RWPE2 (cell line): Measurements from ENCODE around the gene LYZL1.

Experiments
- ATAC-seq: fragments of 200-7000 bp; cut with Tn5 transposase; 3 replicates; pipeline ENCODE4 v1.9.1; 2021; ENCODE audit warnings: low read depth
- DNase-seq: peaks from one replicate; pipeline ENCODE4 v3.0.0-alpha.2; 2020; ENCODE audit warnings: low spot score
- H3K27ac ChIP-seq: fragments of 450-650 bp; 2 replicates; pipeline ENCODE4 v1.5.1; 2017; ENCODE audit warnings: mild to moderate bottlenecking; ENCODE audit not compliant: poor library complexity, severe bottlenecking
- H3K27me3 ChIP-seq: fragments of 250-450 bp; sonication (Bioruptor Pico); 2 replicates; pipeline ENCODE4 v1.5.1; 2021; ENCODE audit warnings: mild to moderate bottlenecking, moderate library complexity; ENCODE audit not compliant: insufficient read depth, poor library complexity, severe bottlenecking
- H3K36me3 ChIP-seq: fragments of 250-450 bp; sonication (Bioruptor Pico); 2 replicates; pipeline ENCODE4 v1.5.1; 2020; ENCODE audit warnings: low read depth, mild to moderate bottlenecking, moderate library complexity
- H3K4me1 ChIP-seq: fragments of 250-450 bp; sonication (Bioruptor Pico); 2 replicates; pipeline ENCODE4 v1.5.1; 2021; ENCODE audit warnings: mild to moderate bottlenecking, moderate library complexity; ENCODE audit not compliant: insufficient read depth, poor library complexity, severe bottlenecking
- H3K4me3 ChIP-seq: fragments of 250-450 bp; sonication (Bioruptor Pico); 2 replicates; pipeline ENCODE4 v1.5.1; 2021; ENCODE audit warnings: mild to moderate bottlenecking, moderate library complexity; ENCODE audit not compliant: severe bottlenecking
- H3K9me3 ChIP-seq: fragments of 250-450 bp; sonication (Bioruptor Pico); 2 replicates; pipeline ENCODE4 v1.5.1; 2021; ENCODE audit warnings: mild to moderate bottlenecking, moderate library complexity; ENCODE audit not compliant: severe bottlenecking
- TF ChIP-seq, protein P1 (sequence below): fragments of 450-650 bp; IDR thresholded peaks from one replicate; pipeline ENCODE4 v1.5.1; 2017; ENCODE audit warnings: mild to moderate bottlenecking, moderate library complexity; ENCODE audit not compliant: poor library complexity, severe bottlenecking

Gene LYZL1

DNA sequence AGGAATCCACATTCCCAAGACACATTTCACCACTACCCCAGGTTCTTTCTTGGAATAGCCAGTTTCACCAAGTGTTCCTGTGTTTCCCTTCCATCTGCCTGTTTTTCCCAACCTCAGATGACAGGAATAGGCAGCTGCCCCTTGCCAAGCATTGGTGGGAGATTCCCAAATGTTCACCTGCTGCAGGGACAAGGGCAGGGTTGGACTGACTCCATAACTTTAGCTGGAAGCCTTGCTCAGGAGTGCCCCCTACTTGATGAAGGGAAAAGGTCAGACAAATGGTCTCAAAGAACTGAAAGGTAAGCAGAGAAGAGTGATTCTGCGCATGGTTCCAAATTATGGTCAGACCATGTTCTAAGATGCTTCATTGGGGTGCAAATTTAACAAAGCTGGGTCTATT, 45.1 kb upstream of the LYZL1 start:
- DNase-seq (no peak), ATAC-seq (no peak)
- TF ChIP-seq, protein P1, sequence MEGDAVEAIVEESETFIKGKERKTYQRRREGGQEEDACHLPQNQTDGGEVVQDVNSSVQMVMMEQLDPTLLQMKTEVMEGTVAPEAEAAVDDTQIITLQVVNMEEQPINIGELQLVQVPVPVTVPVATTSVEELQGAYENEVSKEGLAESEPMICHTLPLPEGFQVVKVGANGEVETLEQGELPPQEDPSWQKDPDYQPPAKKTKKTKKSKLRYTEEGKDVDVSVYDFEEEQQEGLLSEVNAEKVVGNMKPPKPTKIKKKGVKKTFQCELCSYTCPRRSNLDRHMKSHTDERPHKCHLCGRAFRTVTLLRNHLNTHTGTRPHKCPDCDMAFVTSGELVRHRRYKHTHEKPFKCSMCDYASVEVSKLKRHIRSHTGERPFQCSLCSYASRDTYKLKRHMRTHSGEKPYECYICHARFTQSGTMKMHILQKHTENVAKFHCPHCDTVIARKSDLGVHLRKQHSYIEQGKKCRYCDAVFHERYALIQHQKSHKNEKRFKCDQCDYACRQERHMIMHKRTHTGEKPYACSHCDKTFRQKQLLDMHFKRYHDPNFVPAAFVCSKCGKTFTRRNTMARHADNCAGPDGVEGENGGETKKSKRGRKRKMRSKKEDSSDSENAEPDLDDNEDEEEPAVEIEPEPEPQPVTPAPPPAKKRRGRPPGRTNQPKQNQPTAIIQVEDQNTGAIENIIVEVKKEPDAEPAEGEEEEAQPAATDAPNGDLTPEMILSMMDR = peak; percentile 6
- H3K4me1 ChIP-seq = no peaks in the 10 kb centered on the region
- no peaks in the 10 kb centered on the region for H3K36me3 ChIP-seq
- H3K4me3 ChIP-seq = no peak overlapping the region
- no peaks in the 10 kb centered on the region for H3K9me3 ChIP-seq
- H3K27me3 ChIP-seq = peaks cover 18% of the 10 kb centered on the region
- H3K27ac ChIP-seq = no peak overlapping the region

DNA sequence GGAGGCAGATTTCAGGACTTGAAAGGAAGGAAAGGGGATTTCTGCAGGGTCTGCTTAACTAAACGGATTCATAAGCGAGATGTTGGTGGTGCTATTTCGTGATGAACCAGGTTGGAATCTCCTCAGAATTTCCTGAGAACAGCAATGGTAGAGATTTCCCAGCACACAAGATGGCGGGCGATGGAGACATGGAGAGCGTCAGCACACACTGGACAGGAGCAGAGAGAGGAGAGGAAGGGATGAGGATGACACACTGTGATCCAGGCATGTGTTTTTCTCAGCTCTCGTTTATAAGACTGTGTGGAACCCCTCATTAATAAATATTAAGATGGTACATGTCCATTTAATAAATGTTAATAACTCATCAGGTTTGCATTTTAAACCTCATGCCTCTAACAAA, 43.9 kb upstream of the LYZL1 start:
- Histone ChIP-seq H3K27ac (no peak overlapping the region), H3K36me3 (no peaks in the 10 kb centered on the region), H3K4me1 (no peaks in the 10 kb centered on the region), H3K27me3 (peaks cover 18% of the 10 kb centered on the region), H3K9me3 (no peaks in the 10 kb centered on the region), H3K4me3 (no peak overlapping the region)
- DNase-seq (no peak), ATAC-seq (no peak)
- TF ChIP-seq, protein P1 = no peak

DNA sequence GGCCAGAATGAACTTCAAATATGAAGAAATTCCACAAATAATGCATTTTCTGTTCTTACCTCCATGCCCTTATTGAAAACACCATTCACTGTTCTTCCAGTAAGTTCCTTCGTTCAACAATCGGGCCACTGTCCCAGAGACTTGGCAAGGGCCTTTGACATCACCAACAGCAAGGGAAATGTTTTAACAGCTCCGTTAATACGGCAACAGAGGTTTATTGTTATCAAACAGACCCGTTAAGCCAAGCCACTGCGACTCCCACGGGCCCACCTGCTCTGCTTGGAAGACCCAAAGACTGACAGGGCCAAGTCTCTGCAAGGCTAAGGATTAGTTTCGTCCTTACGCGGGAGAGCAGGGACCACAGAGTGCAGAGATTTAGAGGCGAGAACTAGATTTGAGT, 43.4 kb upstream of the LYZL1 start:
- TF ChIP-seq, protein P1 = no peak
- H3K4me1 ChIP-seq = no peaks in the 10 kb centered on the region
- H3K4me3 ChIP-seq = no peak overlapping the region
- H3K27me3 ChIP-seq = peaks cover 18% of the 10 kb centered on the region
- DNase-seq (no peak), ATAC-seq (no peak)
- no peak overlapping the region for H3K27ac ChIP-seq
- no peaks in the 10 kb centered on the region for H3K9me3 ChIP-seq
- H3K36me3 ChIP-seq = no peaks in the 10 kb centered on the region

DNA sequence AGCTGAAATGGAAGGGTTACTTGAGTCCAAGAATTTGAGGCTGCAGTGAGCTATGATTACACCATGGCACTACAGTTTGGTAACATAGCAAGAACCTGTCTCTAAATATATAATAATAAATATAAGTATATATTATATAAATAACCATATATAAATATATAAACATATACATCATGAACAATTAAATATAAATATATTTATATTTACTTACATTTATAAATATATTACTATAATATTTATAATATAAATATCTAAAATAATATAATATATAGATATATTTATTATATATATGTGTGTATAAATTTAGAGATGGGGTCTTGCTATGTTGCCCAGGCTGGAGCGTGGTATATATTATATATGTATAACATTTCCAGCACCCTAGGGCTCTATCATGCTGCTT, 42.4 kb upstream of the LYZL1 start:
- no peaks in the 10 kb centered on the region for H3K36me3 ChIP-seq
- no peak overlapping the region for H3K4me3 ChIP-seq
- H3K27ac ChIP-seq = no peak overlapping the region
- no peaks in the 10 kb centered on the region for H3K4me1 ChIP-seq
- H3K27me3 ChIP-seq = peaks cover 14% of the 10 kb centered on the region
- TF ChIP-seq, protein P1 = no peak
- DNase-seq (no peak), ATAC-seq (no peak)
- H3K9me3 ChIP-seq = no peaks in the 10 kb centered on the region

DNA sequence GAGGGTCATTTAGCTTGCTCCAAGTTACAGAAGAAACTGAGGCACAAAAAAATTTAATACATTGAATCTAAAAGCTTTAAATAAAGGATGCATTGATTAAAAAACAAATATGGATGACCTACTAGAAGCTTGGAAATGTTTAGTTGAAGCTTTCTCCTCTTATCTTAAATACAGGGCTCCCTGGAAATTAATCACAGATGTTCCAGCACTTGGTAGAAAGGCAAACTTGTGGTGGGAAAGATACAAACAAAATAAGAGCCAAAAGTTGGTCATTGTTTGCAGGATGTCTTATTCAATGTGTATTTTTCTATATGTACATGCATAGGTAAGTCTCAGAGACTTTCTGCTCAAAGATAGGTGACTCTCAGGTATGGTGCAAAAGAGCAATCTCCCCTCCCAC, 40.7 kb upstream of the LYZL1 start:
- TF ChIP-seq, protein P1 = no peak
- Histone ChIP-seq H3K4me3 (no peak overlapping the region), H3K27me3 (peaks cover 14% of the 10 kb centered on the region), H3K27ac (no peak overlapping the region), H3K9me3 (no peaks in the 10 kb centered on the region), H3K4me1 (no peaks in the 10 kb centered on the region), H3K36me3 (no peaks in the 10 kb centered on the region)
- no peak for DNase-seq
- ATAC-seq = no peak
